ENCODE results near the gene HECTD3.
"Not testable (repeated sequence)": the region's sequence is repeated elsewhere in the genome, so short reads cannot be mapped to it uniquely, and the experiment has no call there.

HECTD3 gene

DNA sequence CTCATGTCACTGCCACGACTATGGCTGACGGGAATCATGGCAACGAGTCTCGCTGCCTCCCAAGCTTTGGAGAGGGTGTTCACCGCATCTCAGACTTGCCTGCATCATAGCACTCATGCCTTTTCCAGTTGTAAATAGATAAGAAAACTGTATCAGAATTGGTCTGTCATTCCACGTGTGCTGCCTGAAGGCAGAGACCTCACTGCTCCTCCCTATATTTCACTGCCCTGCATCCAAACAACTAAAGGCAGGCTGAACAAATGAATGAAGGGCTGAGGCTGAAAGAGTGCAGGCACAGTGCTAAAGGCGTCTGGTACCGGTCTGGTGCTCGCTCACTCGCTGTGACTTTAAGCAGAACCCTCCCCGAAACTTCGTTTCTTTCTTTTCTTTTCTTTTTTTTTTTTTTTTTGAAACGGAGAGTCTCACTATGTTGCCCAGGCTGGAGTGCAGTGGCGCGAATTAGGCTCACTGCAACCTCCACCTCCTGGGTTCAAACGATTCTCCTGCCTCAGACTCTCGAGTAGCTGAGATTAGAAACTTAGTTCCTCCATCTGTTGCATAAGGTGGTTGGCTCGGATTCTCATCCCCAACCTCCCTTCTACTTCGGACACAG is 25.3 kb downstream of the HECTD3 start:
- no peak for DNase-seq

DNA sequence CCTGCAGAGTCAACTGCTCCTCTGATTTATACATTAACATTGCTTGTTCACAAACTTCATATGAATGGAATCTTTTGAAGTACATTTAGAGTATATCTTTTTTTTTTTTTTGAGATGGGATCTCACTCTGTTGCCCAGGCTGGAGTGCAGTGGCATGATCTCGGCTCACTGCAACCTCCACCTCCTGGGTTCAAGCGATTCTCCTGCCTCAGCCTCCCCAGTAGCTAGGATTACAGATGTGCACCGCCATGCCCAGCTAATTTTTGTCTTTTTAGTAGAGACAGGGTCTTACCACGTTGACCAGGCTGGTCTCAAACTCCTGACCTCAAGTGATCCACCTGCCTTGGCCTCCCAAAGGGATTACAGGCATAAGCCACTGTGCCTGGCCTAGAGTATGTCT is 33.8 kb downstream of the HECTD3 start:
- not testable (repeated sequence) for DNase-seq

DNA sequence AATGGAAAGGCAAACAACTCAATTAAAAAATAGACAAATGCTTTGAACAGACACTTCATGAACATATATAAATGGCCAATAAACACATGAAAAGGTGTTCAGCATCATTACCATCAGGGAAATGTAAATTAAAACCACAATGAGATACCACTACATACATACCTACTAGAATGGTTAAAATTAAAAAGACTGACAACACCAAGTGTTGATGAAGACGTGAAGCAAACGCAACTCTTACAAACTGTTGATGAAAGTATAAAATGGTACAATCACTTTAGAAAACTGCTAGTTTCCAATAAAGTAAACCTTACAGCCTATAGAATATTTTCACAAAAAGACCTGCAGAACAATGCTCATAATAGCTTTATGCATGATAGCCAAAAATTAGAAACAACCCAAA is 34.9 kb downstream of the HECTD3 start:
- no peak for DNase-seq

DNA sequence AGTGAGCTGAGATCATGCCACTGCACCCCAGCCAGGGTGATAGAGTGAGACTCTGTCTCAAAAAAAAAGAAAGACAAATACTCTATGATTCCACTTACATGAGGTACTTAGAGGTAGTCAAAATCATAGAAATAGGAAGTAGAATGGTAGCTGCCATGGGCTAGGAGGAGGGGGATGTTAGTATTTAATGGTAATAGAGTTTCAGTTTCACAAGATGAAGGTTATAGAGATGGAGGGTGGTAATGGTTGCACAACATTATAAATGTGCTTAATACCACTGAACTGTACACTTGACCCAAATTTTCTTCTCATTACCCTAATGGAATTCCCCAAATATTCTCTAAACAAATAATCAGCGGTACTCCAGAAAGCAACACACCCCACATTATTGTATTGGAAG is 37.5 kb downstream of the HECTD3 start:
- no peak for DNase-seq

DNA sequence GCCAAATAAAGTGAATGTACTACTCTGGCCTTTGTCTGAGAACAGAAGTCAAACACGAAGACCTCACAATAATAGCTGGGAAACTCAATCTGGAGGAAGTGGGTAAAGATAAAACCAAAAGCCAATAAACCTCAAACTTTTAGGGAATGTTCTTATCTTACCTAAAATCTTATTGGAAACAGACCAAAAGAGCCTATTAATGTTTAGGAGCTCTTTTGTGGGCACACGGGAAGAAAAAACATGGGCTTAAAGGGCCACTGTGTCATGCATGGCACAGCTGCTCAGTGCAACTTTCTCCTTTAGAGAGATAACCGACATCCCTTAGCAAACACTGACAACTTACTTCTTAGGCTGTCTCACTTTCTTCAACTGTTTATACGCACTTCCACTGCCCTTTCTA is 40.8 kb downstream of the HECTD3 start:
- DNase-seq, result no peak

DNA sequence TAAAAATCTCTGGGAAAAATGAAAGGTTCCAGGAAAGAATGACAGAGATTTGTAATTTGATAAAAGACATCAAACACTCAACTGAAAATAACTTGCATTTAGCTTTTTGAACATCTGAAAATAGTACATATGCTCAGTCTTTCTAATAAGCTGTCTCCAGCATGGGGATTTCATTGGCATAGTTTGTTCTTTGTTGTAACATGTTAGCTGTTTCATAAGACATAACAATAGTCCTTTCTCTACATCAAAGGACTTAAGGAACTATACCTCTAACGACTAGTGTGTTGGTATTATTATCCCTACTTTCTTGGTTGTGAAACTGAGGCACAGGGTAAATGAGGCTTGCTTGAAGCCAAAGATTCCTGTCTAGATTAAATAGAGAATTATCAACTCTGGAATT is 46.7 kb downstream of the HECTD3 start:
- DNase-seq, result no peak

DNA sequence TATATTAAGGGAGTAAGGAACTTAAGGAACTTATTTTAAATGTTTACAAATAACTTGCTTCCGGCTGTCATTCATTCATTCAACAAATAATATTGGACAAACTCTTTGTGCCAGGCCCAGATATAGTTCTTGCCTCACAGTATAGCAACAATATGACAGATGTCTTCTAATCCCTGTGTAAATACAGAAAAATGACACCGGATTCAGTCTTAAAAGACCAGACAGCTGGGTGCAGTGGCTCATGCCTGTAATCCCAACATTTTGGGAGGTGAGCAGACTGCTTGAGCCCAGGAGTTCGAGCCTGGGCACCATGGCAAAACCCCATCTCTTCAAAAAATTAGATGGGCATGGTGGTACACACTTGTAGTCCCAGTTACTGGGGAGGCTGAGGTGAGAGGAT is 48.4 kb downstream of the HECTD3 start:
- DNase-seq, result no peak

DNA sequence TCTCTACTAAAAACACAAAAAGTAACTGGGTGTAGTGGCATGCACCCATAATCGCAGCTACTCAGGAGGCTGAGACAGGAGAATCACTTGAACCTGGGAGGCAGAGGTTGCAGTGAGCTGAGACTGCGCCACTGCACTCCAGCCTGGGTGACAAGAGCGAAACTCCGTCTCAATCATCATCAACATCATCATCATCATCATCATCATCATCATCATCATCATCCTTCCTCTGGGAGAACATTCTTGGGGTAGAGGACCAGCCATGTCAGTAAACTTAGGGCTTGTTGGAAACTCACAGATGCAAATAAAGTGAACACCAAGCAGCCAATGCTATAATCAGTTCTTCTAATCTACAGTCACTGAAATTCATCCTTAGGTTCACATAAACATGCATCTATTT is 49.1 kb downstream of the HECTD3 start:
- DNase-seq, result not testable (repeated sequence)

DNA sequence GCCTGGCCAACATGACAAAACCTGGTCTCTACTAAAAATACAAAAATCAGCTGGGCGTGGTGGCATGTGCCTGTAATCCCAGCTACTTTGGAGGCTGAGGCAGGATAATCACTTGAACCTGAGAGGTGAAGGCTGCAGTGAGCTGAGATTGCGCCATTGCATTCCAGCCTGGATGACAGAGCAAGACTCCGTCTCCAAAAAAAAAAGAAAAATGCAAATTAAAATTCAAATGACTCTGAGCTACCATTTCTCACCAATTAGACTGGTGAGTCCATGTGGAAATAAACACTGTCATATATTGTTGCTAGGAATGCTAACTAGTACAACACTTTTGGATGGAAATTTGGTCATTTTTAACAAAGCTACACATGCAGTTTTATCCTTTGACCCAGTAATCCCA is 53.6 kb downstream of the HECTD3 start:
- not testable (repeated sequence) for DNase-seq

DNA sequence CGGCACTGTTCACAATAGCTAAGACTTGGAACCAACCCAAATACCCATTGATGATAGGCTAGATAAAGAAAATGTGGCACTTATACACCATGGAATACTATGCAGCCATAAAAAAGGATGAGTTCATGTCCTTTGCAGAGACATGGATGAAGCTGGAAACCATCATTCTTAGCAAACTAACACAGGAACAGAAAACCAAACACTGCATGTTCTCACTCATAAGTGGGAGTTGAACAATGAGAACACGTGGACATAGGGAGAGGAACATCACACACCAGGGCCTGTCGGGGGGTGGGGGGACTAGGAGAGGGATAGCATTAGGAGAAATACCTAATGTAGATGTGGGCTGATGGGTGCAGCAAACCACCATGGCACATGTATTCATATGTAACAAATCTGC is 55.0 kb downstream of the HECTD3 start:
- not testable (repeated sequence) for DNase-seq

Measured in activated gamma-delta T cell treated with Interleukin-2 at 50 U/mL for 16 hours (primary cell).